Lower leg skin (tissue), 4 donors: Measurements from ENCODE around the gene CTSZ. TPM values are rescaled to one million over a fixed set of nuclear protein-coding genes. Genes with fewer than 3 reads are reported as not detected.

Experiments used
- DNase-seq, 2 donors: peaks; one replicate each; pipeline ENCODE4 v3.0.0-alpha.2; 2019; ENCODE audit warnings: low spot score in 2 of 2
- H3K4me3 ChIP-seq: fragments of 200-600 bp; sonication (generic); 2 replicates; pipeline ENCODE4 v1.5.1; 2017; ENCODE audit warnings: mild to moderate bottlenecking, low read depth; ENCODE audit not compliant: poor library complexity, severe bottlenecking
- CTCF ChIP-seq, 3 donors: fragments of 450-650 bp; IDR thresholded peaks; one replicate each; pipeline ENCODE4 v1.5.1; 2016; ENCODE audit warnings: antibody characterized with exemption in 3 of 3, mild to moderate bottlenecking in 3 of 3, moderate library complexity in 2 of 3
- POLR2A ChIP-seq, 2 donors: fragments of 450-650 bp; IDR thresholded peaks; one replicate each; pipeline ENCODE4 v1.6.1; 2016 to 2017; ENCODE audit warnings: antibody characterized with exemption in 2 of 2, mild to moderate bottlenecking in 1 of 2, moderate library complexity in 1 of 2
- WGBS, 2 donors: methylation state at CpG; one replicate each; pipeline ENCODE4 v1.1.5; 2018; 5-methylcytosine and 5-hydroxymethylcytosine counted together
- intact Hi-C: fragments of 100-400 bp; cut with DNase I; formaldehyde crosslinking; loops from one replicate; pipeline ENCODE4 v1.15.0; 2023; ENCODE audit warnings: low total_unique reads
- total RNA-seq, 4 donors: library from RNA; depleted of rRNA; stranded (reverse); fragments of >200 nt; gene quantifications; one replicate each; pipeline ENCODE4 v1.1.0, GENCODE V29; 2016

Gene CTSZ
- total RNA-seq, 4 donors from 2014 or later = 30.1 to 64.1 (median 40.0) TPM

- no peak for TF ChIP-seq CTCF (IDR thresholded peaks at IDR 0.05)
- no peak for TF ChIP-seq POLR2A (IDR thresholded peaks at IDR 0.05)
- no peak for DNase-seq
- WGBS, 2 donors = 83 to 89% methylated on average over 5 of the region's 5 CpGs
- intact Hi-C loops = no loop called here
- H3K4me3 ChIP-seq = no peak overlapping the region
Observed at GRCh38 chr20:59047938-59048680, 41.1 kb upstream of the CTSZ start.

- 93 to 97% methylated on average over 3 of the region's 3 CpGs for WGBS, 2 donors
- no peak for DNase-seq
- no peak overlapping the region for H3K4me3 ChIP-seq
- TF ChIP-seq POLR2A (IDR thresholded peaks at IDR 0.05) (no peak), CTCF (IDR thresholded peaks at IDR 0.05) (no peak)
- intact Hi-C loops = no loop called here
Observed at GRCh38 chr20:59046862-59047261, 39.8 kb upstream of the CTSZ start.

GRCh38 chr20:59044796-59045195, 37.7 kb upstream of the CTSZ start:
- no peak overlapping the region for H3K4me3 ChIP-seq
- intact Hi-C loops = no loop called here
- no peak for DNase-seq
- TF ChIP-seq CTCF (IDR thresholded peaks at IDR 0.05) (no peak), POLR2A (IDR thresholded peaks at IDR 0.05) (no peak)
- 56 to 58% methylated on average over 3 of the region's 3 CpGs for WGBS, 2 donors

- DNase-seq = no peak
- TF ChIP-seq CTCF (IDR thresholded peaks at IDR 0.05) = no peak
- TF ChIP-seq POLR2A (IDR thresholded peaks at IDR 0.05) = no peak
- no peak overlapping the region for H3K4me3 ChIP-seq
- intact Hi-C loops = no loop called here
- 92 to 96% methylated on average over 3 of the region's 3 CpGs for WGBS, 2 donors
Observed at GRCh38 chr20:59044295-59044694, 37.2 kb upstream of the CTSZ start.

- no peak for DNase-seq
- WGBS, 2 donors = 37 to 45% methylated on average over 3 of the region's 3 CpGs
- no peak overlapping the region for H3K4me3 ChIP-seq
- intact Hi-C loops = no loop called here
- no peak for TF ChIP-seq POLR2A (IDR thresholded peaks at IDR 0.05)
- TF ChIP-seq CTCF (IDR thresholded peaks at IDR 0.05) = no peak
Observed at GRCh38 chr20:59043698-59044097, 36.6 kb upstream of the CTSZ start.
